Lung microvascular endothelial cell (primary cell): ENCODE data around the gene GLTPD2. TPM values are rescaled to one million over a fixed set of nuclear protein-coding genes. Genes with fewer than 3 reads are reported as not detected.

Source experiments
- total RNA-seq: library from RNA; depleted of rRNA; stranded (reverse); fragments of >200 nt; gene quantifications from 2 replicates; pipeline ENCODE4 v1.2.1, GENCODE V29; 2014

The GLTPD2 gene
- total RNA-seq, 1 donor from 2014 or later, result not detected

Other genes with a start within 250 kb of the GLTPD2 start
- gene MYBBP1A, start 233.6 kb upstream of the GLTPD2 start, total RNA-seq, result 24.2 and 31.7 TPM in 2 replicates
- gene GGT6, start 228.4 kb upstream of the GLTPD2 start, total RNA-seq, result not detected in 2 replicates
- not detected in 2 replicates for gene SMTNL2, start 204.4 kb upstream of the GLTPD2 start, total RNA-seq
- not detected in 2 replicates for gene ALOX15, start 147.3 kb upstream of the GLTPD2 start, total RNA-seq
- gene PELP1, start 84.8 kb upstream of the GLTPD2 start, total RNA-seq, result 7.6 and 9.1 TPM in 2 replicates
- 4.2 and 4.8 TPM in 2 replicates for gene ARRB2, start 78.3 kb upstream of the GLTPD2 start, total RNA-seq
- 9.2 and 11.1 TPM in 2 replicates for gene MED11, start 57.5 kb upstream of the GLTPD2 start, total RNA-seq
- gene ZMYND15, start 49.1 kb upstream of the GLTPD2 start, total RNA-seq, result under 0.01 TPM in 1 of 2 replicates, not detected in the other
- 1.1 and 1.6 TPM in 2 replicates for gene CXCL16, start 49.0 kb upstream of the GLTPD2 start, total RNA-seq
- not detected in 2 replicates for gene TM4SF5, start 17.1 kb upstream of the GLTPD2 start, total RNA-seq
- 0.22 TPM in 1 of 2 replicates, not detected in the other for gene VMO1, start 2.6 kb upstream of the GLTPD2 start, total RNA-seq
- 182 and 183 TPM in 2 replicates for gene PSMB6, start 7.2 kb downstream of the GLTPD2 start, total RNA-seq
- 23.8 TPM in 2 replicates for gene PLD2, start 18.2 kb downstream of the GLTPD2 start, total RNA-seq
- 17.9 and 26.0 TPM in 2 replicates for gene MINK1, start 44.4 kb downstream of the GLTPD2 start, total RNA-seq
- gene C17orf107, start 110.6 kb downstream of the GLTPD2 start, total RNA-seq, result 0.44 and 1.6 TPM in 2 replicates
- 0.65 and 1.4 TPM in 2 replicates for gene CHRNE, start 114.1 kb downstream of the GLTPD2 start, total RNA-seq
- not detected in 2 replicates for gene GP1BA, start 143.3 kb downstream of the GLTPD2 start, total RNA-seq
- 38.4 and 57.3 TPM in 2 replicates for gene SLC25A11, start 151.1 kb downstream of the GLTPD2 start, total RNA-seq
- gene RNF167, start 151.3 kb downstream of the GLTPD2 start, total RNA-seq, result 13.5 and 23.2 TPM in 2 replicates
- gene PFN1, start 159.6 kb downstream of the GLTPD2 start, total RNA-seq, result 280 and 359 TPM in 2 replicates
- 1.1 and 2.6 TPM in 2 replicates for gene ENO3, start 162.2 kb downstream of the GLTPD2 start, total RNA-seq
- gene SPAG7, start 178.9 kb downstream of the GLTPD2 start, total RNA-seq, result 47.3 and 51.2 TPM in 2 replicates
- 2.6 and 7.9 TPM in 2 replicates for gene CAMTA2, start 198.7 kb downstream of the GLTPD2 start, total RNA-seq
- 0.22 and 0.40 TPM in 2 replicates for gene INCA1, start 208.6 kb downstream of the GLTPD2 start, total RNA-seq
- 56.0 and 78.2 TPM in 2 replicates for gene KIF1C, start 209.0 kb downstream of the GLTPD2 start, total RNA-seq
- under 0.01 and 0.22 TPM in 2 replicates for gene SLC52A1, start 246.5 kb downstream of the GLTPD2 start, total RNA-seq